MCF 10A (cell line): Measurements from ENCODE around the gene CD247. TPM values are rescaled to one million over a fixed set of nuclear protein-coding genes. Genes with fewer than 3 reads are reported as not detected.

ENCODE experiments used
- BruUV-seq: library from RNA; stranded (reverse); fragments of 400-500 nt; replicated peaks from 2 replicates; lab custom pipeline; 2021; lab: Mats Ljungman, UMichigan
- CTCF ChIA-PET: fragments of 300-600 bp; sonication (Branson Sonifier 250); formaldehyde crosslinking; extraction: SDS; loops from one replicate; lab custom pipeline; 2021; ENCODE audit warnings: antibody characterized with exemption, inconsistent platforms; lab: Yijun Ruan, JAX
- POLR2A ChIA-PET: fragments of 300-600, 350-650 bp; sonication (Branson Sonifier 250); formaldehyde crosslinking; extraction: SDS; loops from one replicate; lab custom pipeline; 2020; ENCODE audit warnings: antibody characterized with exemption, inconsistent platforms; lab: Yijun Ruan, JAX
- DNase-seq: peaks from one replicate; pipeline ENCODE4 v3.0.0-alpha.2; 2018; ENCODE audit not compliant: unreplicated experiment
- H3K27ac Mint-ChIP-seq: one replicate; pipeline ENCODE4 v1.8.0; 2022; ENCODE audit warnings: mild to moderate bottlenecking, low read depth, mixed read lengths; ENCODE audit not compliant: unreplicated experiment
- H3K27me3 Mint-ChIP-seq: one replicate; pipeline ENCODE4 v1.8.0; 2022; ENCODE audit warnings: mixed read lengths; ENCODE audit not compliant: insufficient read depth, unreplicated experiment
- H3K36me3 Mint-ChIP-seq: one replicate; pipeline ENCODE4 v1.8.0; 2022; ENCODE audit warnings: mild to moderate bottlenecking, moderate library complexity, mixed read lengths; ENCODE audit not compliant: insufficient read depth, unreplicated experiment
- H3K4me1 Mint-ChIP-seq: one replicate; pipeline ENCODE4 v1.8.0; 2022; ENCODE audit warnings: mixed read lengths; ENCODE audit not compliant: insufficient read depth, unreplicated experiment
- H3K4me3 Mint-ChIP-seq: one replicate; pipeline ENCODE4 v1.8.0; 2022; ENCODE audit warnings: mild to moderate bottlenecking, moderate library complexity, mixed read lengths; ENCODE audit not compliant: unreplicated experiment
- H3K9me3 Mint-ChIP-seq: one replicate; pipeline ENCODE4 v1.8.0; 2022; ENCODE audit warnings: mixed read lengths; ENCODE audit not compliant: unreplicated experiment
- intact Hi-C: fragments of 100-400 bp; cut with micrococcal nuclease; formaldehyde crosslinking; loops from 2 replicates; pipeline ENCODE4 v1.14.1; 2022
- total RNA-seq: library from RNA; stranded (reverse); gene quantifications from 2 replicates; pipeline ENCODE4 v1.2.3, GENCODE V29; 2022
- TF ChIP-seq, protein P1 (sequence below): fragments of 200-600 bp; IDR thresholded peaks from one replicate; pipeline ENCODE4 v1.8.0; 2022; ENCODE audit warnings: antibody characterized with exemption, mild to moderate bottlenecking; ENCODE audit not compliant: unreplicated experiment

The CD247 gene
- total RNA-seq, 1 experiment from 2014 or later: not detected

DNA sequence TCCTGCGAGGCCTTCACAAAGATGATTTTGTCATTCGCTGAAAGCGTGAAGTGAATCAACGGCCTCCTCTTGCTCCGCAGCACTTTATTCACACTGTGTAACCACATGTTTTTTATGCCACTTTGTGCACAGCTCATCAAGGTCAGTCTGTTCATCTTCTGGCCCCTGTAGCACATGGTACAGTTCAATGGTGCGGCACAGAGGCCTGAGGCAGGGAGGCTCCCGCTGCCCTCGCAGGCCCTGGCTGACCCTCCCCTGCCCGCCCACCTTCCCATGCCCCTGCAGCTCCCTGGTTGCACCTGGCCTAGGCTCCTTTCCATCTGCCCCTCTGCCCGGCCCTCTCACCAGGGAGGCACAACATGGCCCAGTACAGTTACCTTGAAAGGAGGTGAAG, 87.5 kb downstream of the CD247 start:
- Mint-ChIP-seq H3K4me3 (no peak overlapping the region), H3K36me3 (no peaks in the 10 kb centered on the region), H3K27ac (no peak overlapping the region), H3K9me3 (no peaks in the 10 kb centered on the region), H3K4me1 (no peaks in the 10 kb centered on the region), H3K27me3 (no peaks in the 10 kb centered on the region)
- ChIA-PET POLR2A (interaction anchor here (0.7 kb wide), 1 partner anchor 1949 kb away, joined by 3 read pairs; no protein-coding TSS in a partner anchor), CTCF (interaction anchor here (0.6 to 12.9 kb wide), 4 partner anchors 12 to 1494 kb away, joined by 3 to 105 read pairs (median 8); no protein-coding TSS in a partner anchor)
- no TSS peak for BruUV-seq
- no peak for DNase-seq
- intact Hi-C loops: no loop called here
- TF ChIP-seq, protein P1, sequence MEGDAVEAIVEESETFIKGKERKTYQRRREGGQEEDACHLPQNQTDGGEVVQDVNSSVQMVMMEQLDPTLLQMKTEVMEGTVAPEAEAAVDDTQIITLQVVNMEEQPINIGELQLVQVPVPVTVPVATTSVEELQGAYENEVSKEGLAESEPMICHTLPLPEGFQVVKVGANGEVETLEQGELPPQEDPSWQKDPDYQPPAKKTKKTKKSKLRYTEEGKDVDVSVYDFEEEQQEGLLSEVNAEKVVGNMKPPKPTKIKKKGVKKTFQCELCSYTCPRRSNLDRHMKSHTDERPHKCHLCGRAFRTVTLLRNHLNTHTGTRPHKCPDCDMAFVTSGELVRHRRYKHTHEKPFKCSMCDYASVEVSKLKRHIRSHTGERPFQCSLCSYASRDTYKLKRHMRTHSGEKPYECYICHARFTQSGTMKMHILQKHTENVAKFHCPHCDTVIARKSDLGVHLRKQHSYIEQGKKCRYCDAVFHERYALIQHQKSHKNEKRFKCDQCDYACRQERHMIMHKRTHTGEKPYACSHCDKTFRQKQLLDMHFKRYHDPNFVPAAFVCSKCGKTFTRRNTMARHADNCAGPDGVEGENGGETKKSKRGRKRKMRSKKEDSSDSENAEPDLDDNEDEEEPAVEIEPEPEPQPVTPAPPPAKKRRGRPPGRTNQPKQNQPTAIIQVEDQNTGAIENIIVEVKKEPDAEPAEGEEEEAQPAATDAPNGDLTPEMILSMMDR: no peak

GRCh38 chr1:167430134-167430848, 88.0 kb downstream of the CD247 start:
- no peaks in the 10 kb centered on the region for H3K9me3 Mint-ChIP-seq
- no peaks in the 10 kb centered on the region for H3K36me3 Mint-ChIP-seq
- H3K4me1 Mint-ChIP-seq: no peaks in the 10 kb centered on the region
- H3K27me3 Mint-ChIP-seq: no peaks in the 10 kb centered on the region
- ChIA-PET POLR2A (no interaction called here), CTCF (interaction anchor here (0.7 to 12.9 kb wide), 4 partner anchors 12 to 1934 kb away, joined by 3 to 105 read pairs (median 8); no protein-coding TSS in a partner anchor)
- intact Hi-C loops: no loop called here
- no peak overlapping the region for H3K4me3 Mint-ChIP-seq
- no peak overlapping the region for H3K27ac Mint-ChIP-seq
- TF ChIP-seq, protein P1: no peak
- no TSS peak for BruUV-seq
- no peak for DNase-seq

DNA sequence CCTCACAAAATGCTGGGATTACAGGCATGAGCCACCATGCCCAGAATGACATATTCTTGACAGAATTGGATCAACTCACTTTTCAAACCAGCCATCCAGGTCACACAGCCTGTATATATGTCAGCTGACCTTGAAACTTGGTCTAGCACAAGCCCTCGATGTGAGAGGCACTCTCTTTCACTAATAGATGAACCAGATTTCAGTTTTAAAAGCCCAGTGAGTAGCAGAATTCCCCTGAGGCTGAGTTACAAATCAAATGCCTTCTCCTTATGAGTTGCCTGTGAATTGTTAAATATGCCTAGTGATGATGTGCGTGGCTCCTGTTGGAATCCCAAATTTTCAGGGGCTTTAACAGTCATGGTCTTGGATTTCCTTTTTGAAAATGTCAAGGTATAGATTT, 88.7 kb downstream of the CD247 start:
- no TSS peak for BruUV-seq
- CTCF ChIA-PET: interaction anchor here (0.7 to 12.9 kb wide), 3 partner anchors 13 to 1935 kb away, joined by 3 to 105 read pairs (median 3); no protein-coding TSS in a partner anchor
- intact Hi-C loops: no loop called here
- H3K27ac Mint-ChIP-seq: no peak overlapping the region
- TF ChIP-seq, protein P1: no peak
- H3K4me1 Mint-ChIP-seq: no peaks in the 10 kb centered on the region
- POLR2A ChIA-PET: interaction anchor here (2.1 kb wide), 1 partner anchor 12 kb away, joined by 6 read pairs; no protein-coding TSS in a partner anchor
- no peaks in the 10 kb centered on the region for H3K9me3 Mint-ChIP-seq
- H3K4me3 Mint-ChIP-seq: no peak overlapping the region
- no peak for DNase-seq
- no peaks in the 10 kb centered on the region for H3K36me3 Mint-ChIP-seq
- no peaks in the 10 kb centered on the region for H3K27me3 Mint-ChIP-seq

GRCh38 chr1:167428395-167428794, 89.9 kb downstream of the CD247 start:
- BruUV-seq: no TSS peak
- Mint-ChIP-seq H3K4me1 (no peaks in the 10 kb centered on the region), H3K4me3 (no peak overlapping the region), H3K9me3 (no peaks in the 10 kb centered on the region), H3K27me3 (no peaks in the 10 kb centered on the region), H3K36me3 (peaks cover under 1% of the 10 kb centered on the region), H3K27ac (no peak overlapping the region)
- POLR2A ChIA-PET: interaction anchor here (2.1 kb wide), 1 partner anchor 11 kb away, joined by 6 read pairs; no protein-coding TSS in a partner anchor
- TF ChIP-seq, protein P1: no peak
- no peak for DNase-seq
- CTCF ChIA-PET: interaction anchor here (0.6 to 12.9 kb wide), 3 partner anchors 10 to 199 kb away, joined by 3 to 105 read pairs (median 4); no protein-coding TSS in a partner anchor
- intact Hi-C loops: no loop called here
